PC-3 (cell line): ENCODE data around the gene WNT1. TPM values are rescaled to one million over a fixed set of nuclear protein-coding genes. Genes with fewer than 3 reads are reported as not detected.
A peak's percentile ranks its signal among the peaks of the same experiment; 100 is the strongest.

Experiments
- ATAC-seq: fragments of 200-7000 bp; cut with Tn5 transposase; 2 replicates; pipeline ENCODE4 v1.9.1; 2020; ENCODE audit warnings: mild to moderate bottlenecking, moderate library complexity
- BruUV-seq: library from RNA; stranded (reverse); fragments of 400-500 nt; replicated peaks from 2 replicates; lab custom pipeline; 2021; lab: Mats Ljungman, UMichigan
- CTCF ChIA-PET: fragments of 300-600 bp; sonication (Branson Sonifier 250); formaldehyde crosslinking; loops from one replicate; lab custom pipeline; 2022; ENCODE audit warnings: antibody characterized with exemption; lab: Charles Lee
- POLR2A ChIA-PET: fragments of 300-600 bp; sonication (Branson Sonifier 250); formaldehyde crosslinking; loops from one replicate; lab custom pipeline; 2022; ENCODE audit warnings: antibody characterized with exemption; ENCODE audit not compliant: unreplicated experiment; lab: Charles Lee
- DNase-seq: peaks from one replicate; pipeline ENCODE4 v3.0.0-alpha.2; 2015
- H2AFZ ChIP-seq: fragments of 300-600 bp; sonication (generic); 2 replicates; pipeline ENCODE4 v1.6.0; 2016; ENCODE audit warnings: antibody characterized with exemption, low read length
- H3F3A ChIP-seq: fragments of 300-600 bp; sonication (generic); one replicate; pipeline ENCODE4 v1.6.0; 2017; ENCODE audit warnings: antibody characterized with exemption, low read length, control low read depth, mild to moderate bottlenecking; ENCODE audit not compliant: unreplicated experiment
- H3K27ac ChIP-seq: fragments of 300-600 bp; sonication (generic); 2 replicates; pipeline ENCODE4 v1.5.1; 2016; ENCODE audit warnings: mild to moderate bottlenecking, low read length
- H3K27me3 ChIP-seq: fragments of 300-600 bp; sonication (generic); 2 replicates; pipeline ENCODE4 v1.6.1; 2016; ENCODE audit warnings: low read length, mixed read lengths
- H3K36me3 ChIP-seq: fragments of 300-600 bp; sonication (generic); 2 replicates; pipeline ENCODE4 v1.6.1; 2016; ENCODE audit warnings: low read depth, mixed run types, low read length, mixed read lengths
- H3K4me1 ChIP-seq: fragments of 300-600 bp; sonication (generic); 2 replicates; pipeline ENCODE4 v1.5.1; 2016; ENCODE audit warnings: low read length; ENCODE audit not compliant: insufficient read depth
- H3K4me2 ChIP-seq: fragments of 300-600 bp; sonication (generic); 2 replicates; pipeline ENCODE4 v1.6.0; 2016; ENCODE audit warnings: low read length
- H3K4me3 ChIP-seq: fragments of 300-600 bp; sonication (generic); 2 replicates; pipeline ENCODE4 v1.5.1; 2016; ENCODE audit warnings: mild to moderate bottlenecking, low read length, mixed read lengths
- H3K79me2 ChIP-seq: fragments of 300-600 bp; sonication (generic); 2 replicates; pipeline ENCODE4 v1.6.1; 2017; ENCODE audit warnings: low read length, mixed read lengths
- H3K9ac ChIP-seq: fragments of 300-600 bp; sonication (generic); 2 replicates; pipeline ENCODE4 v1.6.0; 2016; ENCODE audit warnings: mild to moderate bottlenecking, low read length
- H3K9me2 ChIP-seq: fragments of 300-600 bp; sonication (generic); replicated peaks from 2 replicates; pipeline ENCODE4 v1.6.1; 2016; ENCODE audit warnings: mixed run types, low read length, mixed read lengths
- H3K9me3 ChIP-seq: fragments of 300-600 bp; sonication (generic); 2 replicates; pipeline ENCODE4 v1.6.1; 2016; ENCODE audit warnings: low read length, mixed read lengths
- H4K20me1 ChIP-seq: fragments of 300-600 bp; sonication (generic); 2 replicates; pipeline ENCODE4 v1.6.1; 2016; ENCODE audit warnings: low read length, mixed read lengths
- EZH2 ChIP-seq: fragments of 300-600 bp; sonication (generic); IDR thresholded peaks from one replicate; pipeline ENCODE4 v1.6.1; 2017; ENCODE audit warnings: antibody characterized with exemption, mild to moderate bottlenecking, low read length; ENCODE audit not compliant: unreplicated experiment
- EZH2phosphoT487 ChIP-seq: fragments of 300-600 bp; sonication (generic); IDR thresholded peaks from 2 replicates; pipeline ENCODE4 v1.6.1; 2018; ENCODE audit warnings: mild to moderate bottlenecking, antibody characterized with exemption, low read length, borderline replicate concordance
- intact Hi-C: fragments of 100-400 bp; cut with micrococcal nuclease; formaldehyde crosslinking; loops from 2 replicates; pipeline ENCODE4 v1.9.0; 2023
- total RNA-seq: library from RNA; depleted of rRNA; stranded (reverse); fragments of >200 nt; gene quantifications from 2 replicates; pipeline ENCODE4 v1.2.3, GENCODE V29; 2014
- TF ChIP-seq, protein P1 (sequence below): fragments of 300-600 bp; sonication (generic); conservative IDR thresholded peaks from 2 replicates; pipeline ENCODE4 v1.5.1; 2017; ENCODE audit warnings: antibody characterized with exemption, low read depth, mild to moderate bottlenecking, low read length

WNT1 gene
- total RNA-seq, 1 experiment from 2014 or later = not detected

DNA sequence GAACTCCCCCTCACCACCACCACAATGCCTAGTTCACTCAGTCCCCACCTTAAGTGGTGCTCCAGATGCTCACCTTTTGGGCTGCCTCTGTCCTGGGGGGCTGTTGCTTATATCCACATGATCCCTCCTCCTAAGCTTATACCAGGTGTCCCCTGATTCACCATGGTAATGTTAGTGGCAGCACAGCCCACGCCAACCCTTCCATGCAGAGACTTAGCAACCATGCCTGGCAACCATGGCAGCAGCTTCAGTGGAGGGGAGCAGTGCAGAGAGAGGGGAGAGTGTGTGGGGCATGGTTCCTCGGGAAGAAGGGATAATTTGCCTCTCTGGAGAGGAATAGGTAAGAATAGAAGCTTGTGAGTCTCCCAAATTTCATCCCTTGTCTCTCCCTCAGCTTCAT lies 22.2 kb downstream of the WNT1 start:
- POLR2A ChIA-PET = no interaction called here
- BruUV-seq = no TSS peak

DNA sequence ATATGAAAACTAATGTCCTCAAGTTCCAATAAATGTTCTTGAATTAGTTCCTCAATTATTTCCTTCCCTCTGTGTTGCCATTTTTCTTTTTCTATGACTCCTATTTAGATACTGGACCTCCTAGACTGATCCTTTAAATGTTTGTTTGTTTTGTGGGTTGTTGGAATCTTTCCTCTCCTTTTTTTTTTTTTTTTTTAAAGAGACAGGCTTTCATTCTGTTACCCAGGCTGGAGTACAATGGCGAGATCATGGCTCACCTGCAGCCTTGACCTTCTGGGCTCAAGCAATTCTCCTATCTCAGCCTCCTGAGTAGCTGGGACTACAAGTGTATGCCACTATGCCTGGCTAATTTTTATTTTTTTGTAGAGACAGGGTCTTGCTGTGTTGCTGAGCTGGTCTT lies 30.8 kb downstream of the WNT1 start:
- Histone ChIP-seq H3K9ac (no peak overlapping the region), H3K4me1 (no peaks in the 10 kb centered on the region), H3K27me3 (no peaks in the 10 kb centered on the region), H2AFZ (no peak overlapping the region), H3K79me2 (no peaks in the 10 kb centered on the region), H3F3A (no peaks in the 10 kb centered on the region), H3K9me3 (no peaks in the 10 kb centered on the region), H3K4me2 (no peak overlapping the region), H3K4me3 (no peak overlapping the region), H3K27ac (no peak overlapping the region), H3K36me3 (peaks cover 23% of the 10 kb centered on the region; the same call in 1 of the 2 replicates), H3K9me2 (no peaks in the 10 kb centered on the region), H4K20me1 (no peaks in the 10 kb centered on the region)
- ATAC-seq (0 out of 2 replicates have a peak, but pooled peaks have one; percentile 31), DNase-seq (no peak)
- intact Hi-C loops = no loop called here
- POLR2A ChIA-PET = no interaction called here
- BruUV-seq = no TSS peak
- TF ChIP-seq EZH2 (no peak), EZH2phosphoT487 (no peak)
- TF ChIP-seq, protein P1, sequence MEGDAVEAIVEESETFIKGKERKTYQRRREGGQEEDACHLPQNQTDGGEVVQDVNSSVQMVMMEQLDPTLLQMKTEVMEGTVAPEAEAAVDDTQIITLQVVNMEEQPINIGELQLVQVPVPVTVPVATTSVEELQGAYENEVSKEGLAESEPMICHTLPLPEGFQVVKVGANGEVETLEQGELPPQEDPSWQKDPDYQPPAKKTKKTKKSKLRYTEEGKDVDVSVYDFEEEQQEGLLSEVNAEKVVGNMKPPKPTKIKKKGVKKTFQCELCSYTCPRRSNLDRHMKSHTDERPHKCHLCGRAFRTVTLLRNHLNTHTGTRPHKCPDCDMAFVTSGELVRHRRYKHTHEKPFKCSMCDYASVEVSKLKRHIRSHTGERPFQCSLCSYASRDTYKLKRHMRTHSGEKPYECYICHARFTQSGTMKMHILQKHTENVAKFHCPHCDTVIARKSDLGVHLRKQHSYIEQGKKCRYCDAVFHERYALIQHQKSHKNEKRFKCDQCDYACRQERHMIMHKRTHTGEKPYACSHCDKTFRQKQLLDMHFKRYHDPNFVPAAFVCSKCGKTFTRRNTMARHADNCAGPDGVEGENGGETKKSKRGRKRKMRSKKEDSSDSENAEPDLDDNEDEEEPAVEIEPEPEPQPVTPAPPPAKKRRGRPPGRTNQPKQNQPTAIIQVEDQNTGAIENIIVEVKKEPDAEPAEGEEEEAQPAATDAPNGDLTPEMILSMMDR = no peak
- CTCF ChIA-PET = no interaction called here

More for the DNA sequence above, 22.2 kb downstream of the WNT1 start:
- Histone ChIP-seq H3K27me3 (no peaks in the 10 kb centered on the region), H3K9ac (no peak overlapping the region), H3K4me1 (peaks cover 16% of the 10 kb centered on the region), H3F3A (no peaks in the 10 kb centered on the region), H3K36me3 (peaks cover 15% of the 10 kb centered on the region; the same call in 1 of the 2 replicates), H3K9me3 (no peaks in the 10 kb centered on the region), H3K9me2 (no peaks in the 10 kb centered on the region), H3K79me2 (no peaks in the 10 kb centered on the region), H3K4me3 (peak overlapping the region; percentile 72; the same call in 1 of the 2 replicates), H3K27ac (no peak overlapping the region), H2AFZ (no peak overlapping the region), H3K4me2 (peak overlapping the region; percentile 94), H4K20me1 (no peaks in the 10 kb centered on the region)
- TF ChIP-seq, protein P1 = no peak
- TF ChIP-seq EZH2 = no peak
- TF ChIP-seq EZH2phosphoT487 = no peak
- DNase-seq = no peak
- CTCF ChIA-PET = no interaction called here
- intact Hi-C loops = no loop called here
- ATAC-seq = no peak

DNA sequence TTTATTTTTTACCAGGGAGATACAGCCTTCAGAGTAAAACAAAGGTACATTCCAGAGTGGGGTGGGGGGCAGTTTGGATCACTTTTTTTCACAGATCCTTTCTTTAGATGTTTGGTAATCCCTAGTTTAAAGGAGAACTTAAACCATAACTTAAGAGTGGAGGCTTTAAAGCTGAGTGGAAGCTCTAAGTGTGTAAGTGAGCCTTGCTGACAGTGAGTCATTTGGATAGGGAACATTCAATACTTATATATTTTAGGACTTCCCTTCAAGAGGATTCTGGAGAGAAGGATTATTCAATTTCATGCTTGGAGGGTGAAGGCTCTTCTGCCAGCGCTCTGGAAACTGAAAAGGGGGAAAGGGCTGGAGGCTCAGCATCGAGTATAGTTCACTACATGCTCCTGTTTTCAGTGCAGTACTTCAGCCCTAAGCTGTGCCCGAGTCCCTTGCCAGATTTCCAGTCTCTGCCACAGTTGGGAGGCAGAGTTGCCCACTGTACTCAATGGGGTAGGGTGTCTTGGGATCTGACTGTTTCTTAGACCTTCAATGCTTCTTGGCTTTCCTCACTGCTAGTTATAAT lies 32.1 kb downstream of the WNT1 start:
- Histone ChIP-seq H2AFZ (no peak overlapping the region), H3K4me2 (no peak overlapping the region), H3F3A (no peaks in the 10 kb centered on the region), H3K4me3 (no peak overlapping the region), H3K79me2 (peaks cover 8% of the 10 kb centered on the region; the same call in 1 of the 2 replicates), H3K9ac (no peak overlapping the region), H3K9me2 (no peaks in the 10 kb centered on the region), H3K4me1 (no peaks in the 10 kb centered on the region), H4K20me1 (no peaks in the 10 kb centered on the region), H3K9me3 (no peaks in the 10 kb centered on the region), H3K27ac (no peak overlapping the region), H3K36me3 (peaks cover 20% of the 10 kb centered on the region; the same call in 1 of the 2 replicates), H3K27me3 (no peaks in the 10 kb centered on the region)
- intact Hi-C loops = no loop called here
- CTCF ChIA-PET = interaction anchor here (0.6 kb wide), 1 partner anchor 34 kb away, joined by 3 read pairs; no protein-coding TSS in a partner anchor
- no TSS peak for BruUV-seq
- DNase-seq = no peak
- peak; percentile 40; the same call in 1 of the 2 replicates for ATAC-seq
- POLR2A ChIA-PET = no interaction called here
- TF ChIP-seq EZH2phosphoT487 = no peak
- TF ChIP-seq, protein P1 = no peak
- no peak for TF ChIP-seq EZH2
